NOMO-1 treated with dmso at 0.1 percent for 144 hours (cell line): ENCODE measurements around the gene SHANK2.

Experiments
- DNase-seq: peaks from one replicate; lab custom pipeline; 2025; ENCODE audit not compliant: unreplicated experiment; lab: John Stamatoyannopoulos, UW

Gene SHANK2

DNA sequence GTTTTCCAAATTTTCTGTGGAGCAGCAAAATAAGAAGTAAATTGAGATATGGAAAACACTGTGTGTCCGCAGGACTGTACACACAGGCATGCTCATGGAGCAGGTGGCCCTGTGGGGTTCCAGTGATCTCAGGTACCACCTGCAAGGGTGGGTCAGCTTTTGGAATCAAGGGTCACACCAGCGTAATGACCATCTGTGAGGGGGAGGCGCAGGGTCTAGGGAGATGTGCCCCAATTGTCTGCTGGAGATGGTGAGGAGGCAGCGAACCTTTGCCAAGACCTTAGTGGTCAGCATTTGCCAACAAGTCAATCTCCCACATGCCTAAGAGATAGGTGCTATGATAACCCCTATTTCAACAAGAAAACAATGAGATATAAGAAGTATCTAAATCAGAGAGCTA lies 49.4 kb downstream of the SHANK2 start:
- DNase-seq = no peak

DNA sequence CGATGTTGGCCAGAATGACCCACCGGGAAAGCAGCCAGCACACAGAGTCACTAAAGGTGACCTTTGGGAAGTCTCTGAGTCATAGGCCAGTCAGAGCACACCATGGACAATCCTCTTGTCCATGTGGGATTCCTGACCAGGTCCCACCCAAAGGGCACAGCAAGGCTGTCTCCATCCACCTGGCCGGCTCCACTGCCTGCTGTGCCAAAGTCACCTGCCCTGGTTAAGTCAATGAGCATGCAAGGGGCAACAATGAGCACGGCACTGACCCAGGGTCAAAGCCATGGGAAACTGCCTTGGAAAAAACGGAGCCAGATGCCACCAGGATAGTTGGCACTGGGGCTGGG lies 49.8 kb downstream of the SHANK2 start:
- no peak for DNase-seq
